Measurements from ENCODE around the gene ZC3H4. TPM values are rescaled to one million over a fixed set of nuclear protein-coding genes. Genes with fewer than 3 reads are reported as not detected.

The ZC3H4 gene
- total and polyA plus RNA-seq, 2 experiments from 2014 or later: 26.7 to 36.9 TPM

- Histone ChIP-seq H3K4me2 (no peak overlapping the region), H2AFZ (no peak overlapping the region), H3K4me1 (ENCODE audit: insufficient read depth) (peaks cover 6% of the 10 kb centered on the region), H3K36me3 (ENCODE audit: insufficient read depth) (no peaks in the 10 kb centered on the region), H3K79me2 (replicated peaks; ENCODE audit: insufficient read depth) (no peaks in the 10 kb centered on the region), H3K27ac (ENCODE audit: low read depth) (no peak overlapping the region), H3F3A (replicated peaks; ENCODE audit: low read depth) (0 out of 2 replicates have a peak, but pooled peaks cover 5% of the 10 kb centered on the region), H3K27me3 (ENCODE audit: insufficient read depth) (no peaks in the 10 kb centered on the region), H4K20me1 (replicated peaks; ENCODE audit: insufficient read depth) (peaks cover 6% of the 10 kb centered on the region; the same call in 1 of the 2 replicates), H3K4me3 (no peak overlapping the region), H3K9me2 (ENCODE audit: insufficient read depth) (no peaks in the 10 kb centered on the region)
- H3K36me3 Mint-ChIP-seq (ENCODE audit: low read depth): no peaks in the 10 kb centered on the region
- no peak overlapping the region for H3K27ac Mint-ChIP-seq
- no peak for TF ChIP-seq NANOG (IDR thresholded peaks at IDR 0.05; ENCODE audit: borderline replicate concordance)
- TF ChIP-seq CREB1 (CRISPR knock-in tag; IDR thresholded peaks at IDR 0.05; ENCODE audit: low read depth): no peak
- TF ChIP-seq ZNF114 (CRISPR knock-in tag; IDR thresholded peaks at IDR 0.05): no peak
- TF ChIP-seq JUNB (IDR thresholded peaks at IDR 0.05; ENCODE audit: unreplicated experiment): no peak
- TF ChIP-seq POLR2AphosphoS5 (IDR thresholded peaks at IDR 0.05; ENCODE audit: low read depth): peak; percentile 20; the same call in 1 of the 2 replicates
- no peak for TF ChIP-seq EZH2 (IDR thresholded peaks at IDR 0.05; ENCODE audit: low read depth, unreplicated experiment)
- TF ChIP-seq ZNF331 (CRISPR knock-in tag; IDR thresholded peaks at IDR 0.05; ENCODE audit: low read depth): no peak
- no peak for TF ChIP-seq STAT1 (IDR thresholded peaks at IDR 0.05; ENCODE audit: unreplicated experiment)
- DNase-seq (ENCODE audit: low spot score) (no peak), ATAC-seq (no peak)
- peaks cover 4% of the 10 kb centered on the region; the same call in 2 of the 3 replicates for H3K4me1 Mint-ChIP-seq
- no peak overlapping the region for H3K4me3 Mint-ChIP-seq
- H3K9me3 Mint-ChIP-seq: no peaks in the 10 kb centered on the region
- H3K27me3 Mint-ChIP-seq (ENCODE audit: insufficient read depth, low read depth, poor library complexity): peaks cover 23% of the 10 kb centered on the region
These were observed 72.7 kb downstream of the ZC3H4 start for GRCh38 chr19:47040869-47041268.

GRCh38 chr19:47039239-47039874 is 74.2 kb downstream of the ZC3H4 start:
- H3K4me2 ChIP-seq: no peak overlapping the region
- H3K79me2 ChIP-seq (replicated peaks; ENCODE audit: insufficient read depth): no peaks in the 10 kb centered on the region
- ATAC-seq (no peak), DNase-seq (ENCODE audit: low spot score) (no peak)
- Mint-ChIP-seq H3K27ac (no peak overlapping the region), H3K4me1 (peaks cover 12% of the 10 kb centered on the region), H3K27me3 (ENCODE audit: insufficient read depth, low read depth, poor library complexity) (peaks cover 35% of the 10 kb centered on the region), H3K9me3 (no peaks in the 10 kb centered on the region), H3K36me3 (ENCODE audit: low read depth) (no peaks in the 10 kb centered on the region), H3K4me3 (no peak overlapping the region)
- peaks cover 6% of the 10 kb centered on the region for H3K4me1 ChIP-seq (ENCODE audit: insufficient read depth)
- H3K27ac ChIP-seq (ENCODE audit: low read depth): no peak overlapping the region
- H3K36me3 ChIP-seq (ENCODE audit: insufficient read depth): no peaks in the 10 kb centered on the region
- peaks cover under 1% of the 10 kb centered on the region; the same call in 1 of the 2 replicates for H4K20me1 ChIP-seq (replicated peaks; ENCODE audit: insufficient read depth)
- H3K27me3 ChIP-seq (ENCODE audit: insufficient read depth): no peaks in the 10 kb centered on the region
- H3K4me3 ChIP-seq: no peak overlapping the region
- H2AFZ ChIP-seq: no peak overlapping the region
- H3K9me2 ChIP-seq (ENCODE audit: insufficient read depth): no peaks in the 10 kb centered on the region
- 0 out of 2 replicates have a peak, but pooled peaks cover 3% of the 10 kb centered on the region for H3F3A ChIP-seq (replicated peaks; ENCODE audit: low read depth)
- TF ChIP-seq, protein P1, sequence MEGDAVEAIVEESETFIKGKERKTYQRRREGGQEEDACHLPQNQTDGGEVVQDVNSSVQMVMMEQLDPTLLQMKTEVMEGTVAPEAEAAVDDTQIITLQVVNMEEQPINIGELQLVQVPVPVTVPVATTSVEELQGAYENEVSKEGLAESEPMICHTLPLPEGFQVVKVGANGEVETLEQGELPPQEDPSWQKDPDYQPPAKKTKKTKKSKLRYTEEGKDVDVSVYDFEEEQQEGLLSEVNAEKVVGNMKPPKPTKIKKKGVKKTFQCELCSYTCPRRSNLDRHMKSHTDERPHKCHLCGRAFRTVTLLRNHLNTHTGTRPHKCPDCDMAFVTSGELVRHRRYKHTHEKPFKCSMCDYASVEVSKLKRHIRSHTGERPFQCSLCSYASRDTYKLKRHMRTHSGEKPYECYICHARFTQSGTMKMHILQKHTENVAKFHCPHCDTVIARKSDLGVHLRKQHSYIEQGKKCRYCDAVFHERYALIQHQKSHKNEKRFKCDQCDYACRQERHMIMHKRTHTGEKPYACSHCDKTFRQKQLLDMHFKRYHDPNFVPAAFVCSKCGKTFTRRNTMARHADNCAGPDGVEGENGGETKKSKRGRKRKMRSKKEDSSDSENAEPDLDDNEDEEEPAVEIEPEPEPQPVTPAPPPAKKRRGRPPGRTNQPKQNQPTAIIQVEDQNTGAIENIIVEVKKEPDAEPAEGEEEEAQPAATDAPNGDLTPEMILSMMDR (conservative IDR thresholded peaks at IDR 0.05; ENCODE audit: low read depth in 2 of 2): no peak
- TF ChIP-seq POLR2AphosphoS5 (IDR thresholded peaks at IDR 0.05; ENCODE audit: low read depth): no peak
- no peak for TF ChIP-seq ZNF331 (CRISPR knock-in tag; IDR thresholded peaks at IDR 0.05; ENCODE audit: low read depth)
- TF ChIP-seq, protein P2, sequence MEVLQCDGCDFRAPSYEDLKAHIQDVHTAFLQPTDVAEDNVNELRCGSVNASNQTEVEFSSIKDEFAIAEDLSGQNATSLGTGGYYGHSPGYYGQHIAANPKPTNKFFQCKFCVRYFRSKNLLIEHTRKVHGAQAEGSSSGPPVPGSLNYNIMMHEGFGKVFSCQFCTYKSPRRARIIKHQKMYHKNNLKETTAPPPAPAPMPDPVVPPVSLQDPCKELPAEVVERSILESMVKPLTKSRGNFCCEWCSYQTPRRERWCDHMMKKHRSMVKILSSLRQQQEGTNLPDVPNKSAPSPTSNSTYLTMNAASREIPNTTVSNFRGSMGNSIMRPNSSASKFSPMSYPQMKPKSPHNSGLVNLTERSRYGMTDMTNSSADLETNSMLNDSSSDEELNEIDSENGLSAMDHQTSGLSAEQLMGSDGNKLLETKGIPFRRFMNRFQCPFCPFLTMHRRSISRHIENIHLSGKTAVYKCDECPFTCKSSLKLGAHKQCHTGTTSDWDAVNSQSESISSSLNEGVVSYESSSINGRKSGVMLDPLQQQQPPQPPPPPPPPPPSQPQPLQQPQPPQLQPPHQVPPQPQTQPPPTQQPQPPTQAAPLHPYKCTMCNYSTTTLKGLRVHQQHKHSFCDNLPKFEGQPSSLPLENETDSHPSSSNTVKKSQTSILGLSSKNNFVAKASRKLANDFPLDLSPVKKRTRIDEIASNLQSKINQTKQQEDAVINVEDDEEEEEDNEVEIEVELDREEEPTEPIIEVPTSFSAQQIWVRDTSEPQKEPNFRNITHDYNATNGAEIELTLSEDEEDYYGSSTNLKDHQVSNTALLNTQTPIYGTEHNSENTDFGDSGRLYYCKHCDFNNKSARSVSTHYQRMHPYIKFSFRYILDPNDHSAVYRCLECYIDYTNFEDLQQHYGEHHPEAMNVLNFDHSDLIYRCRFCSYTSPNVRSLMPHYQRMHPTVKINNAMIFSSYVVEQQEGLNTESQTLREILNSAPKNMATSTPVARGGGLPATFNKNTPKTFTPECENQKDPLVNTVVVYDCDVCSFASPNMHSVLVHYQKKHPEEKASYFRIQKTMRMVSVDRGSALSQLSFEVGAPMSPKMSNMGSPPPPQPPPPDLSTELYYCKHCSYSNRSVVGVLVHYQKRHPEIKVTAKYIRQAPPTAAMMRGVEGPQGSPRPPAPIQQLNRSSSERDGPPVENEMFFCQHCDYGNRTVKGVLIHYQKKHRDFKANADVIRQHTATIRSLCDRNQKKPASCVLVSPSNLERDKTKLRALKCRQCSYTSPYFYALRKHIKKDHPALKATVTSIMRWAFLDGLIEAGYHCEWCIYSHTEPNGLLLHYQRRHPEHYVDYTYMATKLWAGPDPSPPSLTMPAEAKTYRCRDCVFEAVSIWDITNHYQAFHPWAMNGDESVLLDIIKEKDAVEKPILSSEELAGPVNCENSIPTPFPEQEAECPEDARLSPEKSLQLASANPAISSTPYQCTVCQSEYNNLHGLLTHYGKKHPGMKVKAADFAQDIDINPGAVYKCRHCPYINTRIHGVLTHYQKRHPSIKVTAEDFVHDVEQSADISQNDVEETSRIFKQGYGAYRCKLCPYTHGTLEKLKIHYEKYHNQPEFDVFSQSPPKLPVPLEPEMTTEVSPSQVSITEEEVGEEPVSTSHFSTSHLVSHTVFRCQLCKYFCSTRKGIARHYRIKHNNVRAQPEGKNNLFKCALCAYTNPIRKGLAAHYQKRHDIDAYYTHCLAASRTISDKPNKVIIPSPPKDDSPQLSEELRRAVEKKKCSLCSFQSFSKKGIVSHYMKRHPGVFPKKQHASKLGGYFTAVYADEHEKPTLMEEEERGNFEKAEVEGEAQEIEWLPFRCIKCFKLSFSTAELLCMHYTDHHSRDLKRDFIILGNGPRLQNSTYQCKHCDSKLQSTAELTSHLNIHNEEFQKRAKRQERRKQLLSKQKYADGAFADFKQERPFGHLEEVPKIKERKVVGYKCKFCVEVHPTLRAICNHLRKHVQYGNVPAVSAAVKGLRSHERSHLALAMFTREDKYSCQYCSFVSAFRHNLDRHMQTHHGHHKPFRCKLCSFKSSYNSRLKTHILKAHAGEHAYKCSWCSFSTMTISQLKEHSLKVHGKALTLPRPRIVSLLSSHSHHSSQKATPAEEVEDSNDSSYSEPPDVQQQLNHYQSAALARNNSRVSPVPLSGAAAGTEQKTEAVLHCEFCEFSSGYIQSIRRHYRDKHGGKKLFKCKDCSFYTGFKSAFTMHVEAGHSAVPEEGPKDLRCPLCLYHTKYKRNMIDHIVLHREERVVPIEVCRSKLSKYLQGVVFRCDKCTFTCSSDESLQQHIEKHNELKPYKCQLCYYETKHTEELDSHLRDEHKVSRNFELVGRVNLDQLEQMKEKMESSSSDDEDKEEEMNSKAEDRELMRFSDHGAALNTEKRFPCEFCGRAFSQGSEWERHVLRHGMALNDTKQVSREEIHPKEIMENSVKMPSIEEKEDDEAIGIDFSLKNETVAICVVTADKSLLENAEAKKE (CRISPR knock-in tag; IDR thresholded peaks at IDR 0.05): no peak
- TF ChIP-seq ETS1 (IDR thresholded peaks at IDR 0.05): no peak
- TF ChIP-seq STAT1 (IDR thresholded peaks at IDR 0.05; ENCODE audit: unreplicated experiment): no peak
- no peak for TF ChIP-seq CREB1 (CRISPR knock-in tag; IDR thresholded peaks at IDR 0.05; ENCODE audit: low read depth)
- TF ChIP-seq NANOG (IDR thresholded peaks at IDR 0.05; ENCODE audit: borderline replicate concordance): no peak
- TF ChIP-seq JUNB (IDR thresholded peaks at IDR 0.05; ENCODE audit: unreplicated experiment): no peak
- TF ChIP-seq EZH2 (IDR thresholded peaks at IDR 0.05; ENCODE audit: low read depth, unreplicated experiment): no peak
- no peak for TF ChIP-seq ZNF114 (CRISPR knock-in tag; IDR thresholded peaks at IDR 0.05)
